PC-9 (cell line): ENCODE measurements around the gene SPARCL1.
"Not testable (repeated sequence)": the region's sequence is repeated elsewhere in the genome, so short reads cannot be mapped to it uniquely, and the experiment has no call there.

Experiments
- EZH2 ChIP-seq: fragments of 200-600 bp; sonication (generic); IDR thresholded peaks from 2 replicates; pipeline ENCODE4 v1.8.0; 2017; ENCODE audit warnings: antibody characterized with exemption, low read depth
- TF ChIP-seq, protein P1 (sequence below): fragments of 200-600 bp; sonication (generic); conservative IDR thresholded peaks from 2 replicates; pipeline ENCODE4 v1.6.1; 2017; ENCODE audit warnings: mixed run types, antibody characterized with exemption, mild to moderate bottlenecking, moderate library complexity

DNA sequence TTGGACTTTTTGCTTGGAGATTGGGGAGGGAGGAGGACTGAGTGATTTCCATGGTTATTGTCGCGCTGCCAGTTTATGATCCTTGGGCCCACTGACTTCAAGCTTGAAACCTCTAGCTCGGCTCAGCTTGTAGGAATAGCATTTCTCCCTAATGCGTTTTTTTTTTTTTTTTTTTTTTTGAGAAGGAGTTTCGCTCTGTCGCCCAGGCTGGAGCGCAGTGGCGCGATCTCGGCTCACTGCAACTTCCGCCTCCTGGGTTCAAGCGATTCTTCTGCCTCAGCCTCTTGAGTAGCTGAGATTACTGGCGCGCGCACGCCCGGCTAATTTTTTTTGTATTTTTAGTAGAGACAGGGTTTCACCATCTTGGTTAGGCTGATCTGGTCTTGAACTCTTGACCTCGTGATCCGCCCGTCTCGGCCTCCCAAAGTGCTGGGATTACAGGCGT lies 105.1 kb downstream of the SPARCL1 start:
- TF ChIP-seq, protein P1, sequence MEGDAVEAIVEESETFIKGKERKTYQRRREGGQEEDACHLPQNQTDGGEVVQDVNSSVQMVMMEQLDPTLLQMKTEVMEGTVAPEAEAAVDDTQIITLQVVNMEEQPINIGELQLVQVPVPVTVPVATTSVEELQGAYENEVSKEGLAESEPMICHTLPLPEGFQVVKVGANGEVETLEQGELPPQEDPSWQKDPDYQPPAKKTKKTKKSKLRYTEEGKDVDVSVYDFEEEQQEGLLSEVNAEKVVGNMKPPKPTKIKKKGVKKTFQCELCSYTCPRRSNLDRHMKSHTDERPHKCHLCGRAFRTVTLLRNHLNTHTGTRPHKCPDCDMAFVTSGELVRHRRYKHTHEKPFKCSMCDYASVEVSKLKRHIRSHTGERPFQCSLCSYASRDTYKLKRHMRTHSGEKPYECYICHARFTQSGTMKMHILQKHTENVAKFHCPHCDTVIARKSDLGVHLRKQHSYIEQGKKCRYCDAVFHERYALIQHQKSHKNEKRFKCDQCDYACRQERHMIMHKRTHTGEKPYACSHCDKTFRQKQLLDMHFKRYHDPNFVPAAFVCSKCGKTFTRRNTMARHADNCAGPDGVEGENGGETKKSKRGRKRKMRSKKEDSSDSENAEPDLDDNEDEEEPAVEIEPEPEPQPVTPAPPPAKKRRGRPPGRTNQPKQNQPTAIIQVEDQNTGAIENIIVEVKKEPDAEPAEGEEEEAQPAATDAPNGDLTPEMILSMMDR, result not testable (repeated sequence)
- not testable (repeated sequence) for TF ChIP-seq EZH2
